Activated naive CD8-positive, alpha-beta T cell treated with anti-CD3 and anti-CD28 coated beads for 36 hours (primary cell): ENCODE results near the gene SPDYC. TPM values are rescaled to one million over a fixed set of nuclear protein-coding genes. Genes with fewer than 3 reads are reported as not detected.
"Not testable (repeated sequence)": the region's sequence is repeated elsewhere in the genome, so short reads cannot be mapped to it uniquely, and the experiment has no call there.

Experiments
- DNase-seq: peaks from one replicate; pipeline ENCODE4 v3.0.0; 2021
- H3K27ac Mint-ChIP-seq: one replicate; pipeline ENCODE4 v1.8.0; 2022; ENCODE audit warnings: mild to moderate bottlenecking, moderate library complexity, mixed read lengths
- H3K27me3 Mint-ChIP-seq: one replicate; pipeline ENCODE4 v1.8.0; 2022; ENCODE audit warnings: mild to moderate bottlenecking, mixed read lengths
- H3K36me3 Mint-ChIP-seq: one replicate; pipeline ENCODE4 v1.8.0; 2021; ENCODE audit warnings: mild to moderate bottlenecking, mixed read lengths
- H3K4me1 Mint-ChIP-seq: one replicate; pipeline ENCODE4 v1.8.0; 2021; ENCODE audit warnings: mixed read lengths
- H3K4me3 Mint-ChIP-seq: one replicate; pipeline ENCODE4 v1.8.0; 2022; ENCODE audit warnings: mild to moderate bottlenecking, moderate library complexity, mixed read lengths
- H3K9me3 Mint-ChIP-seq: one replicate; pipeline ENCODE4 v1.8.0; 2022; ENCODE audit warnings: mixed read lengths
- total RNA-seq, 2 experiments: library from RNA; stranded (reverse); gene quantifications; one replicate each; pipeline ENCODE4 v1.2.3, GENCODE V29; 2021

The SPDYC gene
- total RNA-seq, 2 experiments from 2014 or later: not detected

DNA sequence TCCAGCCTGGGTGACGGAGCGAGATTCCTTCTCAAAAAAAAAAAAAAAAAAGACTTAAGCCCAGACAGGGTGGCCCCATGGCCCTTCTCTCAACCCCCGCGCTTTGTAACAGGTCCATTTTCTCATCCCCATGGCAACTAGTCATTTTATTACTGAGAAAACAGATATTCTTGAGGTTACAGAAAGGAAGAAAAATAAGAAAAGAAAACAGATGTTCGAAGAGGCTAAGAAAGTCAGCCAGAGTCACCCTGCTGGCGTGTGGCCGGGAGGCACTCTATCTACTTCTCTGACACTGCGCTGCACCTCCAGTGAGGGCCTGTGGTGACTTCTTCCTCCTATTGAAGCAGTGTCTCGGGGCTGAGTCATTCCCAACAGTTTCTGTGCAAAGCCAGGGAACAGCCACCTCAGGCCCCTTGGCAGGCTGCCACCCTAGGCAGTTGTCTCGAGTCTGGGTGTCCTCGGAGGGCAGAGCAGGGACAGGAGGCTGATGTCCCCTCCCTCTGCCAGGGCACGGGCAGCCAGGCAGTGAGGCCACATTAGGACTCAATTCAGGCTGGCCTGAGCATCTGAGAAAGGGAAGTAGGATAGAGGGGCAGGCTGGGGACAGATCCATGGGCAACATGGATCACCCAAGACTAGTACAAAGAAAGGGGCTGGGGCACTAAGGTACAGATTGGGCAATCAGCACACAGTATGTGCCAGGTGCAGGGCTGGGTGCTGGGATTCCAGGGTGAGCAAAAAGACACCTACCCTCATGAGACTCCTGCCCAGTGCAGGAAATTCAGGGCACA is 19.3 kb upstream of the SPDYC start:
- H3K36me3 Mint-ChIP-seq: no peaks in the 10 kb centered on the region
- no peak overlapping the region for H3K4me3 Mint-ChIP-seq
- peaks cover 7% of the 10 kb centered on the region for H3K27me3 Mint-ChIP-seq
- H3K9me3 Mint-ChIP-seq: no peaks in the 10 kb centered on the region
- no peak overlapping the region for H3K27ac Mint-ChIP-seq
- peaks cover 5% of the 10 kb centered on the region for H3K4me1 Mint-ChIP-seq
- peak; percentile 32 for DNase-seq

DNA sequence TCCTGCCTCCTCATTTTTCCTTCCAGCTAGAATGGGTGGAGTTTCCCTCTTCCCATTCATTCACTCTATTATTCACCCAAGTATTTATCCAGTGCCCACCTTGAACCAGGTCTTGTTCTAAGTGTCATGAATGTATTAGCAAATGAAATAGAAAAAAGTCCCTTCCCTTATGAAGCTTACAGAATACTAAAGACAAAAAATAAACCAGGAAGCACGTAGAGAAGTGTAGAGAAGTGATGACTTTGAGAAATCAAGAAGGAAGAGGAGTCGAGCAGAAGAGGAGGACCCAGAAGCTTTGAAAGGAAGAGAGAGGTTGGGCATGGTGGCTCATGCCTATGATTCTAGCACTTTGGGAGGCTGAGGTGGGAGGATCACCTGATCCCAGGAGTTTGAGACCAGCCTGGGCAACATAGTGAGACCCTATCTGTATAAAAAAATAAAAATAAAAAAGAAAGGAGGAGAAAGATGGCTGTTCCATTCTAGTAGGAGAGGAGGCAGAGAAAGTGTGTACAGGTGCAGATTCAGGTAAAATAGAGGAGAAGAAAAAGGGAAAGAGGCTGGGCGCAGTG is 18.6 kb upstream of the SPDYC start:
- H3K4me1 Mint-ChIP-seq: peaks cover 5% of the 10 kb centered on the region
- no peak overlapping the region for H3K4me3 Mint-ChIP-seq
- no peak for DNase-seq
- no peaks in the 10 kb centered on the region for H3K36me3 Mint-ChIP-seq
- H3K27ac Mint-ChIP-seq: peak overlapping the region; percentile 58
- peaks cover 7% of the 10 kb centered on the region for H3K27me3 Mint-ChIP-seq
- H3K9me3 Mint-ChIP-seq: no peaks in the 10 kb centered on the region

DNA sequence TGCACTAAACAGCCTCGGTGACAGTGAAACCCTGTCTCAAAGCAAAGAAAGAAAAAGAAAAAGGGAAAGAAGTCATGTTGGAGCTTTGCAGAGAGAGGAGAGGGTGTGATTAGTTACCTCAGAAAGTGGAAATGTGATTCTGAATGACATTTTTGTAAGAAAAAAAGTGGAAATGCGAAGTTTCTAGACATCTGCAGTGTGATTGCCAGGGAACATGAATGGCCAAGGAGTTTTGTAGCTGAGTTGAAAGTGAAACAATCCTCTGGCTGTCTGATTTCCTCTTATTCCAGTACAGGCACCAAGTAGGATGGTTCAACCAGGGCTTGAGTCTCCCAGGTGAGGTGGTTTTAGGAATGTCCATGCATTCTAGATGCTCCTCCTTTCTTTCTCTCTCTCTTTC is 17.9 kb upstream of the SPDYC start:
- Mint-ChIP-seq H3K4me1 (peaks cover 5% of the 10 kb centered on the region), H3K27me3 (peaks cover 7% of the 10 kb centered on the region), H3K4me3 (no peak overlapping the region), H3K27ac (peak overlapping the region; percentile 23), H3K36me3 (no peaks in the 10 kb centered on the region), H3K9me3 (no peaks in the 10 kb centered on the region)
- DNase-seq: no peak

DNA sequence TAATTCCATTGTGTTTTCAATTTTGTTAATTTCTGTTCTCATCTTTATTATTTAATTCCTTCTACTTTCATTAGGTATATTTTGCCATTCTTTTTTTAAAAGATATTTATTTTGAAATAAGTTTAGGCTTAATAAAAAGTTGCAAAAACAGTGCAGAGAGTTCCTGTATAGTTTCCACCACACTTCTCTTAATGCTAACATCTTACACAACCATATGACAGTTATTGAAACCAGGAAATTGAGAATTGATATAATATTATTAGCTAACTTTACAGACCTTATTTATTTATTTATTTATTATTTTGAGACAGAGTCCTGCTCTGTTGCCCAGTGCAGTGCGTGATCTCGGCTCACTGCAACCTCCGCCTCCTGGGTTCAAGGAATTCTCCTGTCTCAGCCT is 13.8 kb upstream of the SPDYC start:
- no peaks in the 10 kb centered on the region for H3K36me3 Mint-ChIP-seq
- H3K27ac Mint-ChIP-seq: no peak overlapping the region
- H3K27me3 Mint-ChIP-seq: peaks cover 7% of the 10 kb centered on the region
- no peak for DNase-seq
- H3K9me3 Mint-ChIP-seq: no peaks in the 10 kb centered on the region
- H3K4me3 Mint-ChIP-seq: no peak overlapping the region
- no peaks in the 10 kb centered on the region for H3K4me1 Mint-ChIP-seq

DNA sequence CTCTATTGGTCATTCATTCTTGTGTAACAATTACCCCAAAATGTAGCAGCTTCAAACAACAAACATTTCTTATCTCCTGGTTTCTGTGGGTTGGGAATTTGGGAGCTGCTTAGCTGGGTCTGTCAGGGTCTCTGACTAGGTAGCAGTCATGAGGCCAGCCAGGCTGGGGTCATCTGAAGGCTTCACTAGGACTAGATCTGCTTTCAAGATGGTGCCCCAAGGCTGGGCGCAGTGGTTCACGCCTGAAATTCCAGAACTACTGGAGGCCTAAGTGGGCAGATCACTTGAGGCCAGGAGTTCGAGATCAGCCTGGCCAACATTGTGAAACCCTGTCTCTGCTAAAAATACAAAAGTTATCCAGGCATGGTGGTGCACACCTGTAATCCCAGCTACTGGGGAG is 13.1 kb upstream of the SPDYC start:
- no peaks in the 10 kb centered on the region for H3K36me3 Mint-ChIP-seq
- H3K9me3 Mint-ChIP-seq: no peaks in the 10 kb centered on the region
- H3K4me1 Mint-ChIP-seq: no peaks in the 10 kb centered on the region
- DNase-seq: no peak
- no peak overlapping the region for H3K4me3 Mint-ChIP-seq
- H3K27me3 Mint-ChIP-seq: peaks cover 7% of the 10 kb centered on the region
- no peak overlapping the region for H3K27ac Mint-ChIP-seq

DNA sequence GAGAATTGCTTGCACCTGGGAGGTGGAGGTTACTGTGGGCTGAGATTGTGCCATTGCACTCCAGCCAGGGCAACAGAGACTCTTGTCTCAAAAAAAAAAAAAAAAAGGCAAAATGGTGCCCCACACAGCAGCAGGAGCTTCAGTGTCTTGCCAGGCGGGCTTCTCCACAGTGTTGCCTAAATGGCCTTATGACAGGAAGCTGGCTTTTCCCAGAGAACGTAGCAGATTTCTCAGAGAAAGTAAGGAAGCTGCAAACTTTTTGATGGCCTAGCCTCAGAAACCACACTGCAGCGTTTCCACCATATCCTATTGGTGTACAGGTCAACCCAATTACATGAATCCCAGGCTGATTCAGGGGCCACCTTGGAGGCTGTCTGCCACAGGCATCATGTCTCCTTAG is 12.7 kb upstream of the SPDYC start:
- Mint-ChIP-seq H3K27me3 (peaks cover 7% of the 10 kb centered on the region), H3K27ac (no peak overlapping the region), H3K4me3 (no peak overlapping the region), H3K9me3 (no peaks in the 10 kb centered on the region), H3K4me1 (no peaks in the 10 kb centered on the region), H3K36me3 (no peaks in the 10 kb centered on the region)
- no peak for DNase-seq

DNA sequence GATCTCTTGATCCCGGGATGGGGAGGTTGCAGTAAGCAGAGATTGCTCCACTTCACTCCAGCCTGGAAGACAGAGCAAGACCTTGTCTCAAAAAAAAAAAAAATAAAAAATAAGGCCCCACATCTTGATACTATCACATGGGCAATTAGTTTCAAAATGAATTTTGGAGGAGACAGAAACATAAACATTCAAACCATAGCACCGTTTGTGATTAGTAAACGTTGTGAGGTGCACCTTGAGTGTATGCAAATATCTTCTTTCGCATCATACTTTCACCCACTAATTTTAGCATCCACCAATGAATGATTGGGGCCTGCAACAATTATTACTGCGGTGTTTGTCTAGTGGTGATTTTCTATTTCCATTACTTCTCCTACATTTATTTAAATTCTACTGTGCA is 11.0 kb upstream of the SPDYC start:
- no peaks in the 10 kb centered on the region for H3K27me3 Mint-ChIP-seq
- H3K27ac Mint-ChIP-seq: no peak overlapping the region
- no peak overlapping the region for H3K4me3 Mint-ChIP-seq
- no peaks in the 10 kb centered on the region for H3K36me3 Mint-ChIP-seq
- no peaks in the 10 kb centered on the region for H3K4me1 Mint-ChIP-seq
- DNase-seq: no peak
- no peaks in the 10 kb centered on the region for H3K9me3 Mint-ChIP-seq

DNA sequence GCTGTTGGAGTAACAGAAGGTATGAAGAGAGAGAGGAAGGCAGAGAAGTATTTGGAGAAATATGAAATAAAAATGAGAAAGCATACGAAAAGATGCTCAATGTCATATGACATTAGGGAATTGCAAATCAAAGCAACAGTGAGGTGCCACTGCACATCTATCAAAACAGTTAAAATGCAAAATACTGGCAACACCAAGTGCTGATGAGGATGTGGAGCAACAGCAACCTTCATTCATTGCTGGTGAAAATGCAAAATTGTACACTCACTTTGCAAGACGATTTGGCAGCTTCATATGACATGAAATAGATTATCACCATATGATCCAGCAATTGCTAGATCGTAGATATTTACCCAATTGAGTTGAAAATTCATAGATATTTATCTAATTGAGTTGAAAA is 9.4 kb upstream of the SPDYC start:
- Mint-ChIP-seq H3K27me3 (no peaks in the 10 kb centered on the region), H3K4me3 (no peak overlapping the region), H3K9me3 (no peaks in the 10 kb centered on the region), H3K36me3 (no peaks in the 10 kb centered on the region), H3K4me1 (no peaks in the 10 kb centered on the region), H3K27ac (no peak overlapping the region)
- no peak for DNase-seq

DNA sequence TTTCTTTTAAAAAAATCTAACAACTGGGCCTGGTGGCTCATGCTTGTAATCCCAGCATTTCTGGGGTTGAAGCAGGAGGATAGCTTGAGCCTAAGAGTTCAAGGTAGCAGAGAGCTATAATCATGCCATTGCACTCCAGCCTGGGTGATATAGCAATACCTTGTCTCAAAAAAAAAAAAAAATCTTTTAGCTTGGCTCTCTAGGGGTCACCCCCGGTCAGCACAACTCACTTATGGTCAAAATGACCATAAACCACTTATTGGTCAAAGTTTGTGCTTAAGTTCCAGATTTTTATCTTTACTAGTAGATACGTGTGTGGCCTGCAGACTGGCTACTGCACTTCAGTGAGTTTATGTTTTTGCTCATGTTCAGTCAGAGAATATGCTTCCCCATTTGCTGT is 6.3 kb upstream of the SPDYC start:
- no peak overlapping the region for H3K27ac Mint-ChIP-seq
- no peak for DNase-seq

DNA sequence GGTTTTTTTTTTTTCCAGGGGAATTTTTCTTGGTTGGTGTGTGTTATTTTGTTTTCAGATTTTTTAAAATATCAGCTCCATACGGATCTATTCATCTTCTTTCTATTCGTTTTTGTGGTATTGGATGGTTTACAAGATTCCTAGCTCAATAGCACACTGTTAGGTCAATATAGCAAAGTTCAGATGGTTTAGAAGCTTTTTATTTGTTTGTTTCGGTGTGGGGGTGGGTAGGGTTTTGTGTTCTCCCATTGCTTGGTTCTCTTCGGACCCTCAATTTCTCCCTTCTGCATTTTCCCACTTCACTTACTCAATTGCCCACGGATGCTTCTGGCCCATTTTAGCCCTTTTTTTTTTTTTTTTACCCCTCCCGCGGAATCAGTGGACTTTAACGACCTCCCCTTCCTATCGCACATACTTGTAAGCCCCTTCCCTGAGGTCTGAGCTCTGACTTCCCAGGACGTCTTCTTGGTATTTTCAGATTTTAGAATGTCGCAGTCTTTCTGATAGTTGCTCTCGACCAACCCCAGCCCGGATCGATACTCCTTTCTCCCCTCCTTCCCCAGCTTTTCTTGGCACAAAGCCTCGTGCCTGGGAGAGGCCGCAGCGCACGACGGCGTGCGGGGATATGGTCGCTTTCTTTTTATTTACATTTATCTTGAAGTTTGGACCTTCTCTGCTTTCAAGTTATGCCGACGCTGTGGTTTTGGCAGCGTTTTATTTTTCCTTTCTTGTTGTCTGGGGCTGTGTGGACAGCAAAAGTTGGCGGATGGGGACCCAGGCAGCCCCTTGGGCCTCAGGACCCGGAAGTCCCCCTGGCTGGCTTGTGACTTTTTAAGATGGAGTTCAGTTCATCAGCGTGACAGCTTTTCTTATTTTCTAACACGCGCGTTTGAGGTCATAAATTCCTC is 4.4 kb upstream of the SPDYC start:
- H3K9me3 Mint-ChIP-seq: no peaks in the 10 kb centered on the region
- no peak for DNase-seq
- H3K27ac Mint-ChIP-seq: no peak overlapping the region
- H3K4me1 Mint-ChIP-seq: peaks cover 4% of the 10 kb centered on the region
- H3K27me3 Mint-ChIP-seq: no peaks in the 10 kb centered on the region
- H3K36me3 Mint-ChIP-seq: no peaks in the 10 kb centered on the region
- H3K4me3 Mint-ChIP-seq: no peak overlapping the region

More for the DNA sequence above, 6.3 kb upstream of the SPDYC start:
- no peak overlapping the region for H3K4me3 Mint-ChIP-seq
- no peaks in the 10 kb centered on the region for H3K36me3 Mint-ChIP-seq
- no peaks in the 10 kb centered on the region for H3K27me3 Mint-ChIP-seq
- H3K9me3 Mint-ChIP-seq: no peaks in the 10 kb centered on the region
- H3K4me1 Mint-ChIP-seq: no peaks in the 10 kb centered on the region

DNA sequence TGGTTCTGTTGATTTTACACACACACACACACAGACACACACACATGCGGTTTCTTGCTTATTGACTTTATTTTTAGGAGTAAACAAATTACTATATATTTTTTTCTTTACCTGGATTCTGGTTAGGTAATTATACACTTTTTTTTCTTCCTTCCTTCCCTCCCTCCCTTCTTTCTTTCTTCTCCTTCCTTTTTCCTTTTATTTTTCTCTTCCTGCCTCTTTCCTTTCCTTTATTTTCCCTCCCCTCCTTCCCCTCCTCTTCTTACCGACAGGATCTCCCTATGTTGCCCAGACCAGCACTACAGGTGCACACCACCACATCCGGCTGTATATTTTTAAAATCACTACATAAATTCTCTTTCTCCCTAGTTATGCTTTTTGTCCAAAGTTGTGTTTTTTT is 3.1 kb upstream of the SPDYC start:
- H3K4me1 Mint-ChIP-seq: peaks cover 4% of the 10 kb centered on the region
- DNase-seq: no peak
- H3K27me3 Mint-ChIP-seq: no peaks in the 10 kb centered on the region

DNA sequence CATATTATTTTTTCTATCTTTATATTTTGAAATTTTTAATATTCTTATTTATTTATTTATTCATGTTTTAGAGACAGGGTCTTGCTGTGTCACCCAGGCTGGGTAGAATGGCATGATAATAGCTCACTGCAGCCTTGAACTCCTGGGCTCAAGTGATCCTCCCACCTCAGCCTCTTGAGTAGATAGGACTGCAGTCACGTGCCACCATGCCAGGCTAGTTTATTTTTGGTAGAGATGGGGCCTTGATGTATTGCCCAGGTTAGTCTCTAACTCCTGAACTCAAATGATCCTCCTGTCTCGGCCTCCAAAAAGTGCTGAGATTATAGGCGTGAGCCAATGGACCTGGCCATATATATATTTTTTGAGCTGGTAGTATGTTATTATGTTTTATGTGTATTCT is 2.4 kb upstream of the SPDYC start:
- no peaks in the 10 kb centered on the region for H3K9me3 Mint-ChIP-seq
- no peak overlapping the region for H3K4me3 Mint-ChIP-seq
- peaks cover 4% of the 10 kb centered on the region for H3K4me1 Mint-ChIP-seq
- no peaks in the 10 kb centered on the region for H3K36me3 Mint-ChIP-seq
- DNase-seq: no peak
- H3K27me3 Mint-ChIP-seq: no peaks in the 10 kb centered on the region
- H3K27ac Mint-ChIP-seq: no peak overlapping the region

More for the DNA sequence above, 3.1 kb upstream of the SPDYC start:
- Mint-ChIP-seq H3K9me3 (no peaks in the 10 kb centered on the region), H3K36me3 (no peaks in the 10 kb centered on the region), H3K27ac (no peak overlapping the region), H3K4me3 (no peak overlapping the region)

DNA sequence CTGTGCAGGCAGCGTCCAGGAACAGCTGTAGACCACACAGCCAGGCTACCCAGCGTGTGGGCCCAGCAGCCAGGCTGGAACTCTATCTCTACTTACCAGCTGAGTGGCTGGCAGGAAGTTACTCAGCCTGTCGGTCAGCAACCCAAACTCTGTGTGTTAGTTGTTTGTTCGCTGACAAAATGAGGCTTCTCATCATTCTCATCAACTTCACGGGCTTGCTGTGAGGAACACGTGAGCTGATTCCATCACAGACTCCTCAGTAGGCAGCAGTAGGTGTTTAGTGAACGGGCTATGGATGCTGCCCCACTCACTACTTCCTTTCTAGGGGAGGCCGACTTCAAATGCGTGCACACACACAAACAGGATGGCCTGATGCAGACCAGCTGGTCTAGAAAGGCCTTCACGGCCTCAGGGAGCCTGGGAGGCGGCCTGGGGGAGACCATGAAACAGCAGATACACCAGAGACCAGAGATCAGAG is 830 bp upstream of the SPDYC start:
- Mint-ChIP-seq H3K36me3 (no peaks in the 10 kb centered on the region), H3K4me1 (peaks cover 4% of the 10 kb centered on the region), H3K9me3 (no peaks in the 10 kb centered on the region), H3K27ac (peak overlapping the region; percentile 2), H3K4me3 (no peak overlapping the region), H3K27me3 (no peaks in the 10 kb centered on the region)
- DNase-seq: no peak

DNA sequence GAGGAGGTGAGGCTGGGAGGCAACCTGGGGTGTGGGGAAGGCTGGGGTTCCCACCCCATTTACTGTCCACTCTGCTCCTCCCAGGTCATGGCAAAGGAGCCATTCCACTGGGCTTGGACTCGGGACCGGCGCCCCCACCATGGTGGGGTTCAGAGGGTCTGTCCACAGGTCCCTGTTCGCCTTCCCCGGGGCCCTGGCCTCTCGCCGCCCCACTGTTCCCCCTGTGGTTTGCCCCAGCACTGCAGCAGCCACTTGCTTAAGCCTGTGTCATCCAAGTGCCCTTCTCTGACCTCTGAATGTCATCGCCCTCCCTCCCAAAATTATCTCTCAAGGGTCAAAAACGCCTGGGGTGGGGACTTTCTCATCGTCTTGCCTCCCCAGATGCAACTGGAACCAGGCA is 2.6 kb downstream of the SPDYC start:
- no peak overlapping the region for H3K4me3 Mint-ChIP-seq
- H3K9me3 Mint-ChIP-seq: no peaks in the 10 kb centered on the region
- H3K4me1 Mint-ChIP-seq: peaks cover 4% of the 10 kb centered on the region
- H3K27me3 Mint-ChIP-seq: no peaks in the 10 kb centered on the region
- no peaks in the 10 kb centered on the region for H3K36me3 Mint-ChIP-seq
- H3K27ac Mint-ChIP-seq: no peak overlapping the region
- no peak for DNase-seq

DNA sequence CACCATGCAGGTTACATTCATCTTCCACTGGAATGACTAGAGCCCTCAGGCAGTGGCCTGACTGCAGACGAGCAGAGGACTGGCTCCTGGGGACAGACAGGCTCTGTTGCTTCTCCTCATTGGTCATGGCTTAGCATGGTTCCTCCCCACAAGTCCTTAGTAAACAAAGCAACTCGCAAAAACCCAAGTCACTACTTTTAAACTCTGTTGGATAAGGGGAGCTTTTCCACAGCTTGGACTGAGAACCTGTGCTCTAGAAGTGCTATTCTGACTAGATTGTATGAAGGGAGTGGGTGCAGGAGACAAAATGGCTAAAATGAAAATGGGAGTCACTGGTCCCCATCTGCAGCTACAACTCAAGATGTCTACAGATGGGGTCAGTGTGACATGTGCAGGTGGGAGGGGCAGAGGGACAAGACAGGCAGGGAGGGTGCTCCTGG is 4.6 kb downstream of the SPDYC start:
- H3K36me3 Mint-ChIP-seq, H3K4me1 Mint-ChIP-seq, H3K27ac Mint-ChIP-seq, H3K4me3 Mint-ChIP-seq, DNase-seq, H3K9me3 Mint-ChIP-seq, H3K27me3 Mint-ChIP-seq: not testable (repeated sequence)
